ENCODE results near the gene TRUB2. TPM values are rescaled to one million over a fixed set of nuclear protein-coding genes. Genes with fewer than 3 reads are reported as not detected.

Gene TRUB2
- total and polyA plus RNA-seq, 2 of the 8 experiments (the other 6 are each of a cell fraction or from before 2014, with no cell fraction given): 20.7 to 37.8 TPM

DNA sequence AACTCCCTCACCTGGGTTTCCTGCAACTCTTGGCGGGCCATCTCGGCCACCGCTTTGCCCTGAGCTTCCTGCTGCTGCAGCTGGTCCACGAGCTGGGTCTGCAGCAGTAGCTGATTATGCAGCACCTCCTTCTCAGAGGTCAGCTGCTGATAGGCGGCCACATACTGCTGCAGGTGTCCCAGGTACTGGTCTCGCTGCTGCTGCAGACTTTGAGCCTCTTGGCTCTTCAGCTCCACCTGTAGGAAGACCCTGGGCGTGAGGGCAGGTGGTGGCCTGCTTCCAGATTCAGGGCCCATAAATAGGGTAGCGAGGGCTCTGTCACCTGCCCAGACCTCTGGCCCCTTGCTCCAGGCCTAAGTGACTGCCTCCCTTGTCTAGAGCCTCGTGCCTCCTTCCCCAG, 63.1 kb downstream of the TRUB2 start:
- Histone ChIP-seq H2BK20ac (ENCODE audit: low read length) (no peak overlapping the region), H2AFZ (ENCODE audit: low read length) (no peak overlapping the region), H2BK12ac (ENCODE audit: low read depth, low read length) (no peak overlapping the region), H2BK120ac (replicated peaks; ENCODE audit: low read depth, low read length) (no peak overlapping the region), H3K9me3 (ENCODE audit: insufficient read depth in 2 of 2, low read depth in 1 of 2, low read length in 1 of 2) (no peaks in the 10 kb centered on the region), H3K14ac (ENCODE audit: insufficient read length) (no peak overlapping the region), H3K4ac (replicated peaks; ENCODE audit: insufficient read length, low read depth, low read length) (no peak overlapping the region), H4K20me1 (replicated peaks in 1 of 2; ENCODE audit: control insufficient read depth in 1 of 2, insufficient read depth in 2 of 2, low read length in 2 of 2) (peaks cover 5 to 9% of the 10 kb centered on the region in 2 experiments), H2AK5ac (ENCODE audit: low read depth, low read length) (no peak overlapping the region), H3K4me2 (ENCODE audit: insufficient read depth in 1 of 2, low read depth in 2 of 2, low read length in 2 of 2) (no peak overlapping the region), H3K23me2 (ENCODE audit: low read depth, low read length) (no peaks in the 10 kb centered on the region), H3K79me2 (ENCODE audit: control insufficient read depth in 1 of 2, insufficient read depth in 2 of 2, low read length in 2 of 2) (no peaks in the 10 kb centered on the region), H3K36me3 (ENCODE audit: control insufficient read depth in 2 of 4, insufficient read depth in 4 of 4, low read length in 3 of 4) (peaks cover 5 to 33% (median 20%) of the 10 kb centered on the region in 4 experiments; a peak in 6 of 8 replicates), H3K4me3 (ENCODE audit: extremely low read depth in 1 of 4, insufficient read depth in 2 of 4, low read depth in 3 of 4, low read length in 4 of 4) (no peak overlapping the region), H3K79me1 (ENCODE audit: low read depth, low read length) (no peaks in the 10 kb centered on the region), H3K27me3 (replicated peaks in 1 of 4; ENCODE audit: control insufficient read depth in 3 of 4, extremely low read depth in 1 of 4, insufficient read depth in 3 of 4, low read length in 3 of 4) (no peaks in the 10 kb centered on the region), H3K23ac (ENCODE audit: insufficient read length) (no peak overlapping the region), H3K56ac (replicated peaks; ENCODE audit: insufficient read length, low read depth, low read length) (no peak overlapping the region), H2BK5ac (ENCODE audit: low read depth, low read length) (no peak overlapping the region), H3K18ac (ENCODE audit: extremely low read depth, low read length) (no peak overlapping the region), H4K8ac (ENCODE audit: extremely low read depth, insufficient read depth, low read length) (no peak overlapping the region), H3K9ac (replicated peaks in 1 of 4; ENCODE audit: extremely low read depth in 1 of 4, low read depth in 3 of 4, low read length in 3 of 4) (no peak overlapping the region), H2BK15ac (ENCODE audit: low read length) (no peak overlapping the region), H4K5ac (ENCODE audit: insufficient read length, low read depth, low read length) (no peak overlapping the region), H3K4me1 (replicated peaks in 1 of 4; ENCODE audit: control insufficient read depth in 3 of 4, insufficient read depth in 4 of 4, low read length in 3 of 4) (peaks cover 0 to 3% (median 1%) of the 10 kb centered on the region in 4 experiments; a peak in 2 of 7 replicates), H3K27ac (ENCODE audit: low read depth, low read length) (no peak overlapping the region), H4K91ac (replicated peaks; ENCODE audit: insufficient read length, low read length) (no peak overlapping the region)
- DNase-seq (ENCODE audit: low read depth in 1 of 2, low spot score in 2 of 2) (peak in 1 of 2 experiments; percentile 69), FAIRE-seq (no peak)
- WGBS, 2 experiments (ENCODE audit: extremely low coverage in 1 of 2, insufficient coverage in 1 of 2, insufficient read length in 1 of 2, insufficient replicate concordance in 2 of 2, low coverage in 1 of 2, low lambda C conversion rate in 2 of 2, missing lambda C conversion rate in 1 of 2): 89% methylated on average over 9 of the region's 9 CpGs; no CpG with 5 or more reads in 1 of the 2 experiments
- ChIA-PET CTCF (ENCODE audit: partially characterized antibody) (interaction anchor here (0.6 to 7.9 kb wide), 13 partner anchors 9 to 234 kb away, joined by 3 to 58 read pairs (median 4); partner anchors contain the start of genes GOLGA2 and SWI5), POLR2A (ENCODE audit: partially characterized antibody) (interaction anchor here (0.6 to 2.8 kb wide), 9 partner anchors 9 to 82 kb away, joined by 3 to 7 read pairs (median 3); no protein-coding TSS in a partner anchor)
- TF ChIP-seq SIX5 (IDR thresholded peaks at IDR 0.05; ENCODE audit: low read depth, low read length) (no peak), CBX5 (IDR thresholded peaks at IDR 0.05; ENCODE audit: low read depth, low read length) (no peak), RBBP5 (IDR thresholded peaks at IDR 0.05; ENCODE audit: borderline replicate concordance, low read depth, low read length) (no peak), SP1 (IDR thresholded peaks at IDR 0.05; ENCODE audit: low read depth, low read length) (no peak), ATF2 (IDR thresholded peaks at IDR 0.05; ENCODE audit: low read length) (no peak), CBX8 (IDR thresholded peaks at IDR 0.05; ENCODE audit: borderline replicate concordance, low read depth, low read length) (no peak), CHD1 (IDR thresholded peaks at IDR 0.05; ENCODE audit: low read depth, low read length) (no peak), YY1 (IDR thresholded peaks at IDR 0.05; ENCODE audit: low read depth, low read length) (no peak), NANOG (IDR thresholded peaks at IDR 0.05; ENCODE audit: insufficient read depth, low read depth, low read length, poor library complexity, severe bottlenecking) (no peak)
- TF ChIP-seq, protein P1, sequence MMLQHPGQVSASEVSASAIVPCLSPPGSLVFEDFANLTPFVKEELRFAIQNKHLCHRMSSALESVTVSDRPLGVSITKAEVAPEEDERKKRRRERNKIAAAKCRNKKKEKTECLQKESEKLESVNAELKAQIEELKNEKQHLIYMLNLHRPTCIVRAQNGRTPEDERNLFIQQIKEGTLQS (IDR thresholded peaks at IDR 0.05; ENCODE audit: insufficient read depth, low read depth, low read length): no peak
